Activated naive CD4-positive, alpha-beta T cell (primary cell): Measurements from ENCODE around the gene DNTTIP2.
"Not testable (repeated sequence)": the region's sequence is repeated elsewhere in the genome, so short reads cannot be mapped to it uniquely, and the experiment has no call there.

Experiments used
- DNase-seq, 4 experiments: peaks; one replicate each; lab custom pipeline; 2025; lab: John Stamatoyannopoulos, UW

DNTTIP2 gene

DNA sequence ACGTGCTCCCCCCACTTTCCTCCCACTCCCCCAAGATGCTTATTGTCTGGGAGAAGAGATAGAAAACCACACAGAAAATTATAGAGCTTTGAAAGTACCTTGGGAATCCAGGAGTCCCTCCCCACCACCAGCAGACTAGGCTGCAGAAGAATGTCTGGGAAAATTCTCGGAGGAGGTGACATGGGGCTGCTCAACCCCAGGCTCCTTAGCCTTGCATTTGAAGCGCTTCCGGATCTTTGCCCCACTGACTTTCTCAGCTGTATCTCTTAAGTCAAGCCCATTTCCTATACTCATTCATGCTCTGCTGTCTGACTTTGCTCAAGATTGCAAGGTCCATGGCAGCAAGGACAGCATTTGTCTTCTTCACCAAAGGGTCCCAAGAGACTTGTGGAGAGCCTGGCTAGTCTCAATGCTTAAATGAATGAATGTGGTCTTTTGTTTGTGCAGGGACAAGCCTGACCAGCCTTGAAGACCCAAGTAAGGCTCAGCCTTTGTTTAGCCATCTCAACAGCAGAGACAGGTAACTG is 38.0 kb downstream of the DNTTIP2 start:
- no peak for DNase-seq

DNA sequence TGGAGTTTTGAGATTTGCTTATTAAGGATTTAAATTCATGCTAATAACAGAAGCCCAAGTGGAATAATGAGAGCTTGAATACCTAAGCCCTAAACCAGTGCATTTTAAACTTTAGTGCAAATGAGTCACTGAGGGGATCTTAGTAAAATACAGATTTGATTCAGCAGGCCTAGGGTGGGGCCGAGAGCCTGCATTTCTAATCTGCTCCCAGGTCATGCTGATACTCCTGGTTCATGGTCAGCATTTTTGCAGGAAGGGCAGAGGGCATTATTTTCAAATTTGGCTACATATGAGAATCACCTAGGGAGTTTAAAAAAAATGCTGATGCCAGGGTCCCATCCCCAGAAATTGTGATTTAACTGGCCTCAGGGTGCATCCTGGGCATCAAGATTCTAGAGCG is 39.3 kb downstream of the DNTTIP2 start:
- DNase-seq = no peak

DNA sequence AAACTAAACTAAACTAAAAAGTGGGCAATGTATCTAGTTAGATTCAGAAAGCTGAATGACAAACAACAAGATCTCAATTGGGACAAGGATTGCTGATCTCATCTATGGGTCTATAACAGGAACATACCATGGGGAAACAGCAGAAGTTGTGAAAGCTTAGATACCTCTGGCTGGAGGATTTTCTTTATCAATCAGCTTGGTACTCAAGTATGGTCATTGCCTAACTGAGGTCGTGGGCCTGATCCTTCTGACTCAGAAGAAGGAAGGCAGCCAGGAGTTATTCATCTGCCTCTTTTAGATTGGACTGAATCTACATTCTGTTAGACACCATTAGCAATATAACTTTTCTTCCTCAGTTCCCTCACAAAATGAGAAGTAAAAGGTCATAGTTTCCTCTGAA is 39.7 kb downstream of the DNTTIP2 start:
- no peak for DNase-seq

DNA sequence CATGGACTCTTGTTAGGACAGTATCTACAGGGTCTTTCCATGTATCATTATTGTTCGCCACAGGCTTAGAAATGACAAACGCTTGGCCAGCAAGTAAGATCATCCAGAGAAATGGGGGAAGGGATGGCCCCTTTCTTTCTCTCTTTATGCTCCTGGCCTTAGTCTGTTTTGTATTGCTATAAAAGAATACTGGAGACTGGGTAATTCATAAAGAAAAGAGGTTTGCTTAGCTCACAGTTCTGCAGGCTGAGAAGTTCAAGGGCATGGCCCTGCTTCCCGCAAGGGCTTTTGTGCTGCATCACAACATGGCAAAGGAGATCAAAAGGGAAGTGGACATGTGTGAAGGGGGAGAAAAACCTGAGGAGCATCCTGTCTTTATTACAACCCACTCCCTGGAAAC is 41.0 kb downstream of the DNTTIP2 start:
- DNase-seq = no peak

DNA sequence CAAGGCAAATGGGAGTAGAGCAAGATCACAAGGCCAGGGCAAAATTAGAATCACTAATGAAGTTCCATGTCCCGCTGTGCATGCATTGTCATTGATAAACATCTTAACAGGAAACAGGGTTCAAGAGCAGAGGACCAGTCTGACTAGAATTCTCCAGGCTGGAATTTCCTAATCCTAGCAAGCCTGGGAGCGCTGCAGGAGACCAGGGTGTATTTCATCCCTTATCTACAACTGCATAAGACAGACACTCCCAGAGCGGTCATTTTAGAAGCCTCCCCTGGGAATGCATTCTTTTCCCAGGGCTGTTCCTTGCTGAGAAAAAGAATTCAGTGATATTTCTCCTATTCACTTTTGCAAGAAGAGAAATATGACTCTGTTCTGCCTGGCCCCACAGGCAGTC is 45.7 kb downstream of the DNTTIP2 start:
- DNase-seq = not testable (repeated sequence)

DNA sequence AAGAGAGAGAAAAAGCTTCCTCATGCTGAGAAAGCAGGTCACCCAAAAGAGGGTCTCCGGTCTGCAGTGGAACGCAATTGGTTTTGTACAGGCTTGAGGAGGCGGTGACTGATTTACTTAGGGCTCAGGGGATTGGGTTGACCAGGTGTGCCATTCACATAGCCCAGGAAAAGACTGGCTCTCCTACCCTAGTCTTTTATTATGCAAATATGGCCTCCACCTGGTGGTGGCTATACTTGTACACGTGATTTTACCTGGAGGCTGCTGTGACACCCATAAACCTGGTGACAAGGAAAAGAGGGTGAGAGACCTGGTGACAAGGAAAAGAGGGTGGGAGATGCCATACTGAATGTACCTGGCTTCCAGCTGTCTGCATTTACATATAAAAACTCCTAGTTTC is 49.9 kb downstream of the DNTTIP2 start:
- no peak for DNase-seq

DNA sequence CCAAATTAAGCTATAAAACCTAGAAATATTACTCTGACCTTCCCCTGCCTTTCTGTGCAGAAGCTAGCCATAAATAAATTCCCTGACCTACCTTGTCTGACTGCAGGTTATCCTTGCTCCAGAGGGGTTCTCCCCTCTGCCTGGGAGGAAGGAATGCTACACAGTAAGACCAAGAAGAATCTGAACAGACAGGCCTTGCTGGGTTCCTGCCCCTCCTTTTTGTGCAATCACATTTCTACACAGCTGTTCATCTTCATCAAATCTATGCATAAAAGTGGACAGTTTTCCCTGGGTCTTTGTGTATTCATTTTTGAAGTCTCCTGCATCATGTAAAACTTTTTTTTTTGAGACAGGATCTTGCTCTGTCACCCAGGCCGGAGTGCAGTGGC is 50.6 kb downstream of the DNTTIP2 start:
- no peak for DNase-seq

DNA sequence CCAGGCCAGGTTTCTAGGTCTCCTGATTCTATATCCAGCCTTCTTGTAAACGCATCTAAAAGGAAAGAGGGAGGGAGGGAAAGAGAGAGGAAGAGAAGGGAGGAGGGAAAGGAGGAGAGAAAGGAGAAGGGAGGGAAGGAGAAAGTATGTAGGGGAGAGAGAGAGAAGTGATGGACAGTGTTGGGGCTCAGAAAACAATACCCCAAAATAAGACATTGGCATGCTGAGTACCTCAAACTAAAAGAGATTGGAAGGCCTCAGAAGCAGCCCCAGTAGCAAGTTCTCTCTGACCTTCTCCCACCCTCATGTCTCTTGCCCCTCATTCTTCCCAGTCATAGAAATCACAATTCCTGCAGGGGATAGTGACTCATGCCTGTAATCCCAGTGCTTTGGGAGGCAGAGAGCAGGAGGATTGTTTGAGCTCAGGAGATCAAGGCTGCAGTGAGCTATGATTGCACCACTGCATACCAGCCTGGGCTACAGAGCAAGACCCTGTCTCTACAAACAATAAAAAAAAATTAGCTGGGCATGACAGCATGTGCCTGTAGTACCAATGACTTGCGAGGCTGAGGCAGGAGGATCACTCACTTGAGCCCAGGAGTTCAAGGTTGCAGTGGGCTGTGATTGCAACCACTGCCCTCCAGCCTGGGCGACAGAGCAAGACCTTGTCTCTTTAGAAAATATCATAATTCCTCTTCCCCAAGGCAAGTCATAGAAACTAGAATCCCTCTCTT is 51.2 kb downstream of the DNTTIP2 start:
- no peak for DNase-seq

DNA sequence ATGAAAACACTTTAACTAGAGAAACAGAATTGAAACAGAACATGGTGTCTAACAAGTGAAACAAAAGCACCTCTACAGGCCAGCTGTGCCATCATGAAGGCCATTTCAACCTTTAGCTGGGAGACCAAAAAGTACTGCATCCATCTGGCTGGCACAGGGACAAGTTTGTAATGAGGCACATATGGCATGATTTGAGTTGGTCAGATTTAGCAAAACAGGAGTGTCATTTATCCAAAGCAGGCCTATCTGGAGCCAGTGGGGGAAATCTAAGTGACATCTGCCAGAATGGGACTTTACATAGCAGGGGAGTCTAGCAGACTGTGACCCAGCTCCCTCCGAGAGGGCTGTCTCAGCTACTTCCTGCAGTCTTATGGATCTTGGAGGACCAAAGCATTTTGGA is 51.9 kb downstream of the DNTTIP2 start:
- no peak for DNase-seq

DNA sequence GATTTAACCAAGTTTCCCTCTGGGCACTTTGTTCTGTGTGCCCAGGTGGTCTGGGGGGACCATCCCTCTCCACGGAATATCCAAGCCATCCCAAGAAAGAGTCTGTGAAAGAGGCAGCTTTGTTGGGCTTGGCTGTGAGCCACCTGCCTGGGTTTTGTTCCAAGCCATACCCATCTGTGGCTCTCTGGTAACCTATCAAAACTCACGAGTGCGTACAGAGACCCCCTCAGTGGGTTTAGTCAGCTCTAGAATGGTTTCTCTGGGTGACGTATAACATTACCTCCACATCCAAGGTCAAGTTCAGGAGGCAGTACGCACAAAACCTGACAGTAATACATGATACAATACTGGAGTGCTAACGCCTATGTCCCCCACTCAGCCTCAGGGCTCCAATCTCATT is 54.2 kb downstream of the DNTTIP2 start:
- no peak for DNase-seq

DNA sequence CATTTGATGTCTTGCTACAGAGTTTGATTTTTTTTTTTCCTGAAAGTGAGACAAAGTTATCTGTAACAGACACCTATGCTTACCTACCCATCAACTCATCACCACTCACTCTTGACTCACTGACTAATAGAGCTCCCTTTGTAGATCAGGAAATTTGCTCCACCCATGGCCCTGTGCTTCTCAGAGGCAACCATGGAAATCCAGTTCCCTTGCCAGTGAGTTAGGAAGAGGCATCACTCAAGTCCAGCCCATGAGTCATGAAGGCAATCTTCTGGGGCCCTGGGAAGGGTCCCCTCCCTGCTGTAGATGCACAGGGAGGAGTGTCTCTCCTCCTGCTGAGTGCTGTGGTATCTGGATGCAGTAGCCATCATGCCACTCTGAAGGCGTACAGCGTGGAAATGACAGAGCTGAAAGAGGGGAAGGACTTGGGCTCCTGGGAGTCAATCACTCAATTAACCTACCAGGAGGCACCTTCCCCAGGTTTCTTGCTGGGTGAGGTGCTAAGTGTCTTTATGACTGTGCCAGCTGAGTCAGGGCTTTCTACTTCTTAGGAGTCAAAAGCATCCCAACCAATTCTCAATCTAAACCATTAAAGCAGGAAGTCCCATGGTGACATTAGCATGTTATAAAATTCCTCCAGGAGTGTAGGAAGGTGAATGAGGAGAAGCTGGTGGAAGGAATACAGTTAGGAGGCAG is 56.1 kb downstream of the DNTTIP2 start:
- DNase-seq = no peak

DNA sequence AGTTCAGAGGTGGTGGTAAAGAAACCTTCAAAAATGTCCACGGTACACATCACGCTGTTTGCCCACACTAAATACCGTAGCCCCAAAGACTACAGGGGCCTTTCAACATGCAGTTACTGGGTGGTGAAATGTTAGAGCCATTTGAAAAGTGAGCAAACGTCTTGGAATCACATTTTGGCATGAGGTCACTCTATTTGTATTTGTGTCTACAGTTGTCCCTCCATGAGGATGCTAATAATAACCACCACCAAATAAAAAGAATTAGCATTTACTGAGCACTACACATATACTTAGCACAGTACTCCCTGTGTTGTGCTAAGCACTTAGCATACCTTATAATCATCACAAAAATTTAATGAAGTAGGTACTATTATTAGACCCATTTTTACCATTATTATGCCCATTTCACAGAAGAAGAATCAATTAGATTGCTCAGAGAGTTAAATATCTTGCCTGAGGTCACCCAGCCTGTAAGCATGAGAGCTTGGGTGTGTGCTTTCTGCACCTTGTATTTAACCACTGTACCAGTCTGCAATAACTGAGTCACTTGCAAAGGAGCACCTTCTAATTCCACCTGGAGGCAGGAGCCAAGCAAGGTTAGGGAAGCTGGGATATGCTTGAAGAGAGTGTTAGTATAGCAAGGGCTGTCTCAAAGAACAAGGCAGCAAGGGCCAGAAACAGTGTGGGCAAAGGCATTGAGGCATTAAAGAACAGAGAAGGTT is 57.4 kb downstream of the DNTTIP2 start:
- no peak for DNase-seq

DNA sequence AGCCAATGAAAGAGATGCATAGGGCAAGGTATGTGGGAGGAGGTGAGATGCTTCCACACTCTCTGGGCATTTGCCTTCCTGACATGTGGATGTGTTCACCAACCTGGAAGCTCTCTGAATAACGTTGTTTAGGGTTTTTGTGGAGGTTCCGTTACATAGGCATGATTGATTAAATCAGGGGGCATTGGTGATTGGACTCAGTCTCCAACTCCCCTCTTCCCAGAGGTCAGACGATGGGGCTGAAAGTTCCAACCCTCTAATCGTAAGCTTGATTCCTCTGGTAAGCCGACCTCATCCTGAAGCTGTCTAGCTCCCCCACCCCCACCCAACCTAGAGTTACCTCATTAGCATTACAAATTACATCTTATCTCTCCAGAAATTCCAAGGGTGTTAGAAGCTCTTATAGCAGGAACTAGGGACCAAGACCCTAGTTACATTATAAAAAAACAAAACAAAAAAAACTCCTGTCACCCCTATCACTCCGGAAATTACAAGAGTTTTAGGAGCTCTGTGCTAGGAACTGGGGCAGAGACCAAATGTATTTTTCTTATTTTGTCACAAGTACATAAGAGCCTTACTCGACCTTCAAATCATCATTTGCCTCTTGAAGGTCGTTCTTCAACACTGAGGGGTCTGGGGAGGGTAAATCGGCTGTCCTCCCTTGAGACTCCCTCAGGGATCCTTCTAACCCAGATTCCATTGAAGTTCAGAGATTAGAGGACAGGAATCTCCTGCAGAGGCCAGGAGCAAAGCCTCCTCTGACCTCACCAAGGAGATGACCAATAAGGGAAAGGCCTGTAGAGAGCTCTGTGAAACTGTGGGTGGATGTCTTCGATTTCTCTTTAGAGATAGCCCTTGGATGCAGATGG is 58.2 kb downstream of the DNTTIP2 start:
- DNase-seq = no peak

DNA sequence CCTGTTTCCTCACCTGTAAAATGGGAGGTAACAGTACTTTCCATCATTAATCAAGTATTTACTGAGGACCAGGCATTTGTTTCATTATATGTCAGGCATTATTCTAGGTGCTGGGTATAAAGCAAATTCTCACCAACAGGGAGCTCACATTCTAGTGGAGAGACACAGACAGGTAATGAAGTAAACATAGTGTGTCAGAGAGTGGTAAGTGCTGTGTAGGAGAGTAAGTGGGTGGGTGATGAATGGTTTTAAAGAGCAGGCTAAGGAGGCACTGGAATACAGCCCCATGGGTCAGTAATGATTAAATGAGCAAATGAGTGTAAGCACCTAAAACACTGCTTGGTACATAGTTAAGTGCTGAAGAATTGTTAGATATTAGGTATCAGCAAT is 60.4 kb downstream of the DNTTIP2 start:
- no peak for DNase-seq

DNA sequence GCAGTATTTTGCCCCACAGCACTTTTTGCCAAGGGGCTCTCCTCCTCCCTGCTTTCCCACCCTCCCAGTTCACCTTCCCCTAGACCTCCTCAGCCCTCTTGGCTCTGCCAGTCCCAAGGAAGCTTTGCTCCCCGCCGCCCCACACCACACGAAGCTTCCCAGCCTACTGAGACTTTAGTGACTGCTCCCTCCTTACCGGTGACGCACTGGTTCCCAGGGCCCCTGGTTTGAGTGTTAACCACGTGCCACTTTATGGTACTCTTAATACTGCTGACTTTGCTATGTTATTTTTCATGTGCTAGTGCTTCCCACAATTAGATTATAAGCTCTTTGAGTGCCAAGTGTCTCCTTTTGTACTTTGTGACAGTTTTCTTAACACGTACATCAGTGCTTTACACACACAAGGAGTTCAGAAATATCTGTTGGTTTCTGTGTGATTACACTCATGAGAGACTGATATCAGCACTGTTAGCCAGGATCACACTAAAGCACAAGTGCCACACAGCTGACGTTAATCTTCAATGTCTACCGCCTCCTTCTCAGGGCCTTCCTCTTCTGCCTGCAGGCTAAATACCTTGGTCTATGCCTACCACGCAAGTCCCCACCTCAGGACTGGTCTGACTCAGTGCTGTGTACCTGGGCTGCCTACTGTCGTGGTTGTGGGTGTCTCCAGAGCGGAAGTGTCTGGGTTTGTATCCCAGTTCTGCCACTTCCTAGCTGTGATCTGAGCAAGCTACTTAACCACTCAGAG is 61.0 kb downstream of the DNTTIP2 start:
- no peak for DNase-seq

DNA sequence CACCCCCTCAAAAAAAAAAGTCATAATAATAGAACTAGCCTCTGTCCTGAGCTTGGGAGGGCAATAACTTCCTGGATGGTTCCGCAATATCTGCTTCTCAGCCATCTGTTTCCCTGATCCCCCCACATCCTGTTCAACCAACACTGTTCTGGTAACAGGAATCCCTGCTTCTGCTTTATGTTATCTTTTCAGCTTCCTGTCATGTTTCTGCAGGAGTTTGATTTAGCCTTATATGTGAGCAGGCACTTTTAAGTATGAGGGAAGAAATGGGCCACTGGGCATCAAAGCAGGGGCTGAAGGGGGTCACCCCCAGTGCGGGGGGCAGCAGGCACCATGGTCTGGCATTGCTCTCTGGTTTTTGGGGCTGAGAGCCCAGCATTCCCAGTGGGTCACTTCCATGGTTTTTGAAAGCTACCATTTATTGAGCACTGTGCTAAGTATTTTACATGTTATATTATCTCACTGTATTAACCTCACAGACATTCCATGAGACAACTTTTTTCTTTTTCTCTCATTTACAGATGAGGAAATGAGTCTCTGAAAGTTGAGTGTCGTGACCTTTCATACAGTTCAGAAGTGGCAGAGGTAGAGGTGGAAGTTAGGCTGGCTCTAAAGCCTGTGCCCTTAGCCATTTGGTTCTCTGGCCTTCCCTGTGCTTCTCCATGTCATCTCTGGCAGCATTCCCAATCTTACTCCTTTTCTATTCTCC is 61.9 kb downstream of the DNTTIP2 start:
- DNase-seq = no peak
